LNCaP clone FGC (cell line): Measurements from ENCODE around the gene VAV2.

ENCODE experiments used
- DNase-seq: peaks from one replicate; pipeline ENCODE4 v3.0.0-alpha.2; 2011; ENCODE audit warnings: low read depth
- H3K4me3 ChIP-seq: 2 replicates; pipeline ENCODE4 v1.5.1; 2011; ENCODE audit warnings: mild to moderate bottlenecking, low read depth, low read length, control low read depth
- TF ChIP-seq, protein P1 (sequence below): IDR thresholded peaks from 2 replicates; pipeline ENCODE4 v1.5.1; 2012; ENCODE audit warnings: mild to moderate bottlenecking; ENCODE audit not compliant: control insufficient read depth, insufficient read depth; ENCODE audit errors: extremely low read depth

Gene VAV2

DNA sequence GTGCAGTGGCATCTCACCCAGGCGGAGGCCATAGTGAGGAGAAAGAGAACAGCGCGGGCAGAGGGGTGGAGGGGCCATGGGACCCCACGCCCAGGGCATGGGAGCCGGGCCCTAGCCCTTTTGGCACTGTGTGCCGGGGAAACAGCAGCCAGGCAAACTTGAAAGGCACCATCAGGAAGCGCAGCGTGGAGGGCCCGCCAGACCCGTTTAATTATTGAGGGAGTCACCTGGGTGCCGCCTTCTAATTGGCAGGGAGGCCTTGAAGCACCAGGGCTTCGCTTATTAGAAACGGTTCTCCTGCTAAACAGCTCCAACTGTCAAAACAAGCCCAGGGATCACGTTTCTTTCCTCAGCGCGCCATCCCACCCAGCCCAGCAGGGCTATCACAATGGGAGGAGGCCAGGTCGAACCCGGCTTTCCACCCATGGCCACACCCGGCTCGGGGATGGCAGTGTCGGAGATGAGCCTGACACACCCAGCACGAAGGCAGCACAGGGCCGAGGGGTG, 149.3 kb downstream of the VAV2 start:
- DNase-seq: no peak
- no peak overlapping the region for H3K4me3 ChIP-seq
- TF ChIP-seq, protein P1, sequence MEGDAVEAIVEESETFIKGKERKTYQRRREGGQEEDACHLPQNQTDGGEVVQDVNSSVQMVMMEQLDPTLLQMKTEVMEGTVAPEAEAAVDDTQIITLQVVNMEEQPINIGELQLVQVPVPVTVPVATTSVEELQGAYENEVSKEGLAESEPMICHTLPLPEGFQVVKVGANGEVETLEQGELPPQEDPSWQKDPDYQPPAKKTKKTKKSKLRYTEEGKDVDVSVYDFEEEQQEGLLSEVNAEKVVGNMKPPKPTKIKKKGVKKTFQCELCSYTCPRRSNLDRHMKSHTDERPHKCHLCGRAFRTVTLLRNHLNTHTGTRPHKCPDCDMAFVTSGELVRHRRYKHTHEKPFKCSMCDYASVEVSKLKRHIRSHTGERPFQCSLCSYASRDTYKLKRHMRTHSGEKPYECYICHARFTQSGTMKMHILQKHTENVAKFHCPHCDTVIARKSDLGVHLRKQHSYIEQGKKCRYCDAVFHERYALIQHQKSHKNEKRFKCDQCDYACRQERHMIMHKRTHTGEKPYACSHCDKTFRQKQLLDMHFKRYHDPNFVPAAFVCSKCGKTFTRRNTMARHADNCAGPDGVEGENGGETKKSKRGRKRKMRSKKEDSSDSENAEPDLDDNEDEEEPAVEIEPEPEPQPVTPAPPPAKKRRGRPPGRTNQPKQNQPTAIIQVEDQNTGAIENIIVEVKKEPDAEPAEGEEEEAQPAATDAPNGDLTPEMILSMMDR: no peak

DNA sequence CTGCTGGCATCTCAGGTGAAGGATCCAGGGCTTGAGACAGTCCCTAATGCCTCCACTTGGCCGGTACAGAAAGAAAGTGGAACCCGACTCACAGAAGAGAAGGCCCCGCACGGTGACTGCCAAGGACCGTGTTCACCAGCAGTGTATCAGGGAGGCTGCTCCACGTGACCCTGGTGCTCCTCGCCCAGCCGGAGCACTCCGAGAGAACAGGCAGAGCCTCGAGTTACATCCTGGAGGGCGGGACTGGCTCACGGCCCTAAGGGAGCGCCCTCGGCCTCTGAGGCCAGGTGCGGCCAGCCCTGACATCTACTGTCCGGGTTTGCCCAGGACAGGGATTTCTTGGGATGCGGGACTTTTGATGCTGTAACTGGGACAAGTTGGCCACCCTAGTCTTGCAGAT, 149.9 kb downstream of the VAV2 start:
- DNase-seq: peak; percentile 62
- TF ChIP-seq, protein P1: no peak; the same call in 1 of the 2 replicates
- H3K4me3 ChIP-seq: no peak overlapping the region

DNA sequence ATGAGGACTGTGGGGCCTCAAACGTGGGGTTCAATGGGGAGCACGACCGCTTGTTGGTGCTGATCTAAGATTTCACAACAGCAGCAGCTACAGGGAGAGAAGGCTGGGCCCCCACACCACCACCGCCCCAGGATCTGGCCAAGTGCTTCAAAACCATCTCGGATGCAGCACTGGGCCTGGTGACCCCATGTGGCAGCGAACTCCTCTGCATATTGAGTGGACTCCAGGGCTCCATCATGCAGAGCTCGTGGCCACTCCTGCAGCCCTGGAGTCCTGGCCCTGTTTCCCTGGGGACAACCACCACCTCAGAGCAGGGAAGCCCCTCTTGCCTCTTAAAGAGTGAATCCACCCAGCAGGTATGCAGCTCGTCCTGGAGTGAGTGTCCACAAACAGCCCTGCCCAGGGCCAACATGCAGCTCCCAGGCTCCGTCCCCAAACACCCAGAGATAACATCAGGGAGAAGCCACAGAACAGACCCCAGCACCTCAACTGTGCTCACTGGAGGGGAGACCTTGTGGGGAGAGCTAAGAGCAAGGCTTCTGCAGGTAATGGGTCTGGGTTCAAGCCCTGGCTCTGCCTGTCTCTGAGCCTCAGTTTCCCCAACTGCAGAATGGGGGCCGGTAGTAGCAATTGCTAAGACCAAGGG, 150.8 kb downstream of the VAV2 start:
- no peak overlapping the region for H3K4me3 ChIP-seq
- TF ChIP-seq, protein P1: no peak
- no peak for DNase-seq

DNA sequence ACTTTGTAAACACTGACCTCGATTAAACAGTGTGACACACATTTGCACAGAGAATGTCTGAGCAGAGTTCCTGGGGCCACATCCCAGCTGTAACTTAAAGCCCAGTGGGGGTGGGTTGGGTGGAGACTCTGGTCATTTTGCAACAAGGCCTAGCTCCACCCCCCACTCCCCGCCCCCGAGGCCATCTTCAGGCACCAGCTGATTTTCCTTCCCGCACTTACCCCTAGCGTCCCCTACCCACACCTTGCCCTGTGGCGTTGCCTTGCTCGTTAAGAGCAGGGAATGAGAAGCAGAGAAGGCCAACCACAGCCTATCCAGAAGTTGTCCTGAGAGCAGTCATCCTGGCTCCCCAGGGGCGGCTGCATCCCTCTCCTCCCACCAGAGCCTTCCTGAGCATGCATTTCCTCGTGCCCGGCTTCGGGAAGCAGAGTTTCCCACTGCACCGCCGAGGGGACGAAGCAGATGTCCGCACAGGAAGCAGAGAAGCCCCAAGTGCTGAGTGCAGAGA, 152.2 kb downstream of the VAV2 start:
- no peak overlapping the region for H3K4me3 ChIP-seq
- TF ChIP-seq, protein P1: no peak
- DNase-seq: no peak

DNA sequence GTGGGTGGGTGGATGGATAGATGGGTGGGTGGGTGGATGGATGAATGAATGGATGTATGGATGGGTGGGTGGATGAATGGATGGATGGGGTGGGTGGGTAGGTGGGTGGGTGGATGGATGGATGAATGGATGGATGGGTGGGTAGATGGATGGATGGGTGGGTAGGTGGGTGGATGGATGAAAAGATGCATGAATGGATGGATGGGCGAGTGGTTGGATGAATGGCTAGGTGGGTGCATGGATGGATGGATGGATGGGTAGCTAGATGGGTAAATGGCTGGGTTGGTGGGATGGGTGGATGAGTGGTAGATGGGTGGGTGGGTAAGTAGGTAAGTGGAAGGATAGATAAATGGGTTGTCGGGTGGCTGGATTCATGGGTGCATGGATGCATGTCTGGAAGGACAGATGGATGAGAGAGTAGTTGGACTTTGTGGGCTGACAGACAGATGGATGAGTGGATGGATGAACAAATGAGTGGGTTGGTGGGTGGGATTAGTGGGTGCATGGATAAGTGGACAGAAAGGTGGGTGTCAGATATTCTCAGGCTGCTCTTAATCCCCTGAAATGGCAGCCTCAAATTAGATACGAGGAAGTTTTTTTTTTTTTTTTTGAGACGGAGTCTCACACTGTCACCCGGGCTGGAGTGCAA, 153.1 kb downstream of the VAV2 start:
- H3K4me3 ChIP-seq: no peak overlapping the region
- no peak for DNase-seq
- TF ChIP-seq, protein P1: no peak

DNA sequence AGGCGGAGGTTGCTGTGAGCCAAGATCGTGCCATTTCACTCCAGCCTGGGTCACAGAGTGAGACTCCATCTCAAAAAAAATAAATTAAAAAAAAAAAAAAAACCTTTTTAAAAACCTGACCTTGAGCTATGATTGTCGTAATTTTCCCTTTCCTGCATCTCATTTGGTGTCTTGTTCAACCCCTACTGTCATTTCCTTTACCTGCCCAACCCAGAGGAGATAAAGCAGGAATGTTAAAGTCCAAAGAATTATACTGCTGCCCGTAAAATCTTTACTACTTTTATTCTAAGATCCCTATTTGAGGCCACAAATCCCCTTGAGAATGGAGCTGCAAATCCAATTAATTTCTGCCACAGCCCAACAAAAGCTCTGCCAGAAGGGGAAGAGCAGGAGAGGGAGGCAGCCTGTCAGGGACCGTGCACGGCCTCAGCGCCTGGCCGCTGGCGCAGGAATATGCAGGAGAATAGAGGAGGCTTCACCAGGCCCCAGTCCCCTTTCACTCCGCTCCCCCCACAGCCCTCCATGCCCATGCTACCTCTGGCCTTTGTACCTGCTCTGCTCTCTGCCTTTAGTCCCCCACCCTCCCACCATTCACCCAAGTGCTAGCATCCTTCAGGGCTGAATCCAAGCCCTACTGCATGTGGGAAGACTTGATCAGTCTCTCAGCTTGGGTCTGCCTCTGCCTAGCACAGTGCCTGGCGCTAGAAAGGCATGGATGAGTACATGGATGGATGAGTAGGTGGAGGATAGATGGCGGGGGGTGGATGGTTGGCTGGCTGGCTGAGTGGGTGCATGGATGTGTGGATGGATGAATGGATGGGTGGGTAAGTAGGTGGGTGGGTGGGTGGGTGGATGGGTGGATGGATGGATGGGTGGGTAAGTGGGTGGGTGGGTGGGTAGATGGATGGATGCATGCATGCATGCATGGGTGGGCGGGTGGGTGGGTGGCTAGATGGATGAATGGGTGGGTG, 154.2 kb downstream of the VAV2 start:
- no peak overlapping the region for H3K4me3 ChIP-seq
- TF ChIP-seq, protein P1: no peak
- peak; percentile 27 for DNase-seq
